ENCODE results near the gene DSCAML1.

DSCAML1 gene

GRCh38 chr11:117830674-117831351, 33.8 kb upstream of the DSCAML1 start:
- Histone ChIP-seq H3K9me3 (ENCODE audit: control extremely low read depth in 1 of 5, control insufficient read depth in 4 of 5, insufficient read depth in 2 of 5, low read depth in 1 of 5, low read length in 4 of 5) (no peaks in the 10 kb centered on the region), H3K27me3 (replicated peaks in 2 of 5; ENCODE audit: control insufficient read depth in 4 of 5, insufficient read depth in 5 of 5, low read length in 4 of 5) (no peaks in the 10 kb centered on the region), H3K4me3 (ENCODE audit: control insufficient read depth in 1 of 7, extremely low read depth in 1 of 7, insufficient read depth in 4 of 7, low read depth in 2 of 7, low read length in 6 of 7) (no peak overlapping the region), H3K27ac (ENCODE audit: insufficient read depth in 1 of 2, low read depth in 1 of 2, low read length in 2 of 2, poor library complexity in 1 of 2, severe bottlenecking in 2 of 2) (no peak overlapping the region), H3K36me3 (ENCODE audit: control insufficient read depth in 4 of 4, insufficient read depth in 4 of 4, low read length in 3 of 4) (no peaks in the 10 kb centered on the region), H3K4me1 (ENCODE audit: control extremely low read depth in 1 of 4, control insufficient read depth in 4 of 4, insufficient read depth in 4 of 4, low read length in 3 of 4) (peaks cover 0 to 58% (median 37%) of the 10 kb centered on the region in 4 experiments)
- CTCF ChIA-PET = interaction anchor here (1.6 to 6.0 kb wide), 4 partner anchors 8 to 101 kb away, joined by 4 to 47 read pairs (median 24); partner anchors contain the start of gene FXYD2
- WGBS (ENCODE audit: insufficient coverage) = 35% methylated on average over 5 of the region's 6 CpGs
- POLR2A ChIA-PET = no interaction called here
- peak in 1 of 3 donors; percentile 56 for DNase-seq

GRCh38 chr11:117830072-117830471, 33.1 kb upstream of the DSCAML1 start:
- WGBS (ENCODE audit: insufficient coverage) = 96% methylated on average over 11 of the region's 14 CpGs
- Histone ChIP-seq H3K4me3 (ENCODE audit: control insufficient read depth in 1 of 7, extremely low read depth in 1 of 7, insufficient read depth in 4 of 7, low read depth in 2 of 7, low read length in 6 of 7) (no peak overlapping the region), H3K36me3 (ENCODE audit: control insufficient read depth in 4 of 4, insufficient read depth in 4 of 4, low read length in 3 of 4) (no peaks in the 10 kb centered on the region), H3K9me3 (ENCODE audit: control extremely low read depth in 1 of 5, control insufficient read depth in 4 of 5, insufficient read depth in 2 of 5, low read depth in 1 of 5, low read length in 4 of 5) (no peaks in the 10 kb centered on the region), H3K27ac (ENCODE audit: insufficient read depth in 1 of 2, low read depth in 1 of 2, low read length in 2 of 2, poor library complexity in 1 of 2, severe bottlenecking in 2 of 2) (no peak overlapping the region), H3K4me1 (ENCODE audit: control extremely low read depth in 1 of 4, control insufficient read depth in 4 of 4, insufficient read depth in 4 of 4, low read length in 3 of 4) (peaks cover 0 to 60% (median 45%) of the 10 kb centered on the region in 4 experiments), H3K27me3 (replicated peaks in 2 of 5; ENCODE audit: control insufficient read depth in 4 of 5, insufficient read depth in 5 of 5, low read length in 4 of 5) (no peaks in the 10 kb centered on the region)
- POLR2A ChIA-PET = no interaction called here
- CTCF ChIA-PET = interaction anchor here (0.7 to 5.2 kb wide), 2 partner anchors 13 to 14 kb away, joined by 3 to 47 read pairs; no protein-coding TSS in a partner anchor
- DNase-seq = no peak

GRCh38 chr11:117829369-117829725, 32.3 kb upstream of the DSCAML1 start:
- ChIA-PET POLR2A (no interaction called here), CTCF (interaction anchor here (0.7 to 1.9 kb wide), 3 partner anchors 14 to 116 kb away, joined by 3 to 5 read pairs (median 3); no protein-coding TSS in a partner anchor)
- no peak overlapping the region for H3K4me3 ChIP-seq (ENCODE audit: control insufficient read depth in 1 of 7, extremely low read depth in 1 of 7, insufficient read depth in 4 of 7, low read depth in 2 of 7, low read length in 6 of 7)
- peaks cover 0 to 67% (median 52%) of the 10 kb centered on the region in 4 experiments for H3K4me1 ChIP-seq (ENCODE audit: control extremely low read depth in 1 of 4, control insufficient read depth in 4 of 4, insufficient read depth in 4 of 4, low read length in 3 of 4)
- no peaks in the 10 kb centered on the region for H3K27me3 ChIP-seq (replicated peaks in 2 of 5; ENCODE audit: control insufficient read depth in 4 of 5, insufficient read depth in 5 of 5, low read length in 4 of 5)
- WGBS (ENCODE audit: insufficient coverage) = 100% methylated on average over 3 of the region's 7 CpGs
- no peaks in the 10 kb centered on the region for H3K9me3 ChIP-seq (ENCODE audit: control extremely low read depth in 1 of 5, control insufficient read depth in 4 of 5, insufficient read depth in 2 of 5, low read depth in 1 of 5, low read length in 4 of 5)
- H3K36me3 ChIP-seq (ENCODE audit: control insufficient read depth in 4 of 4, insufficient read depth in 4 of 4, low read length in 3 of 4) = no peaks in the 10 kb centered on the region
- peak overlapping the region in 1 of 2 experiments; percentile 34 for H3K27ac ChIP-seq (ENCODE audit: insufficient read depth in 1 of 2, low read depth in 1 of 2, low read length in 2 of 2, poor library complexity in 1 of 2, severe bottlenecking in 2 of 2)
- no peak for DNase-seq

- POLR2A ChIA-PET = interaction anchor here (0.7 kb wide), 1 partner anchor 13 kb away, joined by 3 read pairs; no protein-coding TSS in a partner anchor
- Histone ChIP-seq H3K27ac (ENCODE audit: insufficient read depth in 1 of 2, low read depth in 1 of 2, low read length in 2 of 2, poor library complexity in 1 of 2, severe bottlenecking in 2 of 2) (peak overlapping the region in 1 of 2 experiments; percentile 34), H3K4me1 (ENCODE audit: control extremely low read depth in 1 of 4, control insufficient read depth in 4 of 4, insufficient read depth in 4 of 4, low read length in 3 of 4) (peaks cover 0 to 73% (median 58%) of the 10 kb centered on the region in 4 experiments), H3K4me3 (ENCODE audit: control insufficient read depth in 1 of 7, extremely low read depth in 1 of 7, insufficient read depth in 4 of 7, low read depth in 2 of 7, low read length in 6 of 7) (peak overlapping the region in 3 of 7 experiments; percentile 10 to 23 (median 22)), H3K36me3 (ENCODE audit: control insufficient read depth in 4 of 4, insufficient read depth in 4 of 4, low read length in 3 of 4) (no peaks in the 10 kb centered on the region), H3K9me3 (ENCODE audit: control extremely low read depth in 1 of 5, control insufficient read depth in 4 of 5, insufficient read depth in 2 of 5, low read depth in 1 of 5, low read length in 4 of 5) (no peaks in the 10 kb centered on the region), H3K27me3 (replicated peaks in 2 of 5; ENCODE audit: control insufficient read depth in 4 of 5, insufficient read depth in 5 of 5, low read length in 4 of 5) (no peaks in the 10 kb centered on the region)
- peak; percentile 85 to 97 (median 96) for DNase-seq
- 77% methylated on average over 8 of the region's 16 CpGs for WGBS (ENCODE audit: insufficient coverage)
- CTCF ChIA-PET = interaction anchor here (0.7 to 2.7 kb wide), 9 partner anchors 9 to 119 kb away, joined by 3 to 10 read pairs (median 4); no protein-coding TSS in a partner anchor
Observed at GRCh38 chr11:117828611-117829368, 31.8 kb upstream of the DSCAML1 start.

GRCh38 chr11:117827521-117828511, 30.8 kb upstream of the DSCAML1 start:
- no peak overlapping the region for H3K27ac ChIP-seq (ENCODE audit: insufficient read depth in 1 of 2, low read depth in 1 of 2, low read length in 2 of 2, poor library complexity in 1 of 2, severe bottlenecking in 2 of 2)
- DNase-seq = peak in 1 of 3 donors; percentile 54
- H3K9me3 ChIP-seq (ENCODE audit: control extremely low read depth in 1 of 5, control insufficient read depth in 4 of 5, insufficient read depth in 2 of 5, low read depth in 1 of 5, low read length in 4 of 5) = no peaks in the 10 kb centered on the region
- ChIA-PET CTCF (interaction anchor here (0.7 to 2.7 kb wide), 9 partner anchors 8 to 119 kb away, joined by 3 to 10 read pairs (median 4); no protein-coding TSS in a partner anchor), POLR2A (interaction anchor here (0.7 kb wide), 1 partner anchor 12 kb away, joined by 3 read pairs; no protein-coding TSS in a partner anchor)
- no peaks in the 10 kb centered on the region for H3K27me3 ChIP-seq (replicated peaks in 2 of 5; ENCODE audit: control insufficient read depth in 4 of 5, insufficient read depth in 5 of 5, low read length in 4 of 5)
- H3K4me3 ChIP-seq (ENCODE audit: control insufficient read depth in 1 of 7, extremely low read depth in 1 of 7, insufficient read depth in 4 of 7, low read depth in 2 of 7, low read length in 6 of 7) = peak overlapping the region in 1 of 7 experiments; percentile 22
- WGBS (ENCODE audit: insufficient coverage) = 75% methylated on average over 12 of the region's 15 CpGs
- H3K36me3 ChIP-seq (ENCODE audit: control insufficient read depth in 4 of 4, insufficient read depth in 4 of 4, low read length in 3 of 4) = no peaks in the 10 kb centered on the region
- H3K4me1 ChIP-seq (ENCODE audit: control extremely low read depth in 1 of 4, control insufficient read depth in 4 of 4, insufficient read depth in 4 of 4, low read length in 3 of 4) = peaks cover 3 to 76% (median 67%) of the 10 kb centered on the region in 4 experiments

GRCh38 chr11:117826832-117827231, 29.8 kb upstream of the DSCAML1 start:
- DNase-seq = no peak
- Histone ChIP-seq H3K4me1 (ENCODE audit: control extremely low read depth in 1 of 4, control insufficient read depth in 4 of 4, insufficient read depth in 4 of 4, low read length in 3 of 4) (peaks cover 3 to 86% (median 77%) of the 10 kb centered on the region in 4 experiments), H3K27me3 (replicated peaks in 2 of 5; ENCODE audit: control insufficient read depth in 4 of 5, insufficient read depth in 5 of 5, low read length in 4 of 5) (no peaks in the 10 kb centered on the region), H3K4me3 (ENCODE audit: control insufficient read depth in 1 of 7, extremely low read depth in 1 of 7, insufficient read depth in 4 of 7, low read depth in 2 of 7, low read length in 6 of 7) (no peak overlapping the region), H3K9me3 (ENCODE audit: control extremely low read depth in 1 of 5, control insufficient read depth in 4 of 5, insufficient read depth in 2 of 5, low read depth in 1 of 5, low read length in 4 of 5) (no peaks in the 10 kb centered on the region), H3K27ac (ENCODE audit: insufficient read depth in 1 of 2, low read depth in 1 of 2, low read length in 2 of 2, poor library complexity in 1 of 2, severe bottlenecking in 2 of 2) (no peak overlapping the region), H3K36me3 (ENCODE audit: control insufficient read depth in 4 of 4, insufficient read depth in 4 of 4, low read length in 3 of 4) (no peaks in the 10 kb centered on the region)
- CTCF ChIA-PET = interaction anchor here (0.6 to 2.7 kb wide), 6 partner anchors 12 to 1577 kb away, joined by 3 to 10 read pairs (median 5); no protein-coding TSS in a partner anchor
- WGBS (ENCODE audit: insufficient coverage) = 97% methylated on average over 3 of the region's 3 CpGs
- POLR2A ChIA-PET = no interaction called here

Measured in common myeloid progenitor, CD34-positive (primary cell).